WTC11 (cell line): ENCODE data around the gene ISY1.

Experiments used
- ATF1 ChIP-seq: sonication (generic); formaldehyde crosslinking; IDR thresholded peaks from 2 replicates; pipeline ENCODE4 v1.8.1; 2023; ENCODE audit warnings: mild to moderate bottlenecking, moderate library complexity, missing genetic modification reagents
- ESRRA ChIP-seq: sonication (generic); formaldehyde crosslinking; IDR thresholded peaks from 2 replicates; pipeline ENCODE4 v1.8.1; 2022; ENCODE audit warnings: mild to moderate bottlenecking, missing genetic modification reagents, borderline replicate concordance
- MXD4 ChIP-seq: fragments of 250-450 bp; sonication (Bioruptor Pico); IDR thresholded peaks from 2 replicates; pipeline ENCODE4 v1.8.0; 2021; ENCODE audit warnings: mild to moderate bottlenecking, moderate library complexity, borderline replicate concordance
- ZNF138 ChIP-seq: sonication (generic); formaldehyde crosslinking; conservative IDR thresholded peaks from 2 replicates; pipeline ENCODE4 v1.8.1; 2022; ENCODE audit warnings: mild to moderate bottlenecking, moderate library complexity, missing genetic modification reagents
- TF ChIP-seq, protein P1 (sequence below): sonication (generic); formaldehyde crosslinking; IDR thresholded peaks from 2 replicates; pipeline ENCODE4 v1.8.0; 2022; ENCODE audit warnings: mild to moderate bottlenecking, missing genetic modification reagents
- TF ChIP-seq, protein P2 (sequence below): fragments of 200-600 bp; IDR thresholded peaks from 2 replicates; pipeline ENCODE4 v1.8.0; 2022; ENCODE audit warnings: antibody characterized with exemption
- TF ChIP-seq, protein P3 (sequence below): sonication (generic); formaldehyde crosslinking; IDR thresholded peaks from 2 replicates; pipeline ENCODE4 v1.8.0; 2022; ENCODE audit warnings: missing genetic modification reagents
- TF ChIP-seq, protein P4 (sequence below): sonication (generic); formaldehyde crosslinking; IDR thresholded peaks from 2 replicates; pipeline ENCODE4 v1.8.0; 2023; ENCODE audit warnings: missing genetic modification reagents, mild to moderate bottlenecking, borderline replicate concordance
- TF ChIP-seq, protein P5 (sequence below): sonication (generic); formaldehyde crosslinking; IDR thresholded peaks from 2 replicates; pipeline ENCODE4 v1.8.1; 2022; ENCODE audit warnings: low read depth, missing genetic modification reagents, borderline replicate concordance
- TF ChIP-seq, protein P6 (sequence below): fragments of 250-450 bp; sonication (Bioruptor Pico); IDR thresholded peaks from 2 replicates; pipeline ENCODE4 v1.9.0; 2021; ENCODE audit warnings: mild to moderate bottlenecking

DNA sequence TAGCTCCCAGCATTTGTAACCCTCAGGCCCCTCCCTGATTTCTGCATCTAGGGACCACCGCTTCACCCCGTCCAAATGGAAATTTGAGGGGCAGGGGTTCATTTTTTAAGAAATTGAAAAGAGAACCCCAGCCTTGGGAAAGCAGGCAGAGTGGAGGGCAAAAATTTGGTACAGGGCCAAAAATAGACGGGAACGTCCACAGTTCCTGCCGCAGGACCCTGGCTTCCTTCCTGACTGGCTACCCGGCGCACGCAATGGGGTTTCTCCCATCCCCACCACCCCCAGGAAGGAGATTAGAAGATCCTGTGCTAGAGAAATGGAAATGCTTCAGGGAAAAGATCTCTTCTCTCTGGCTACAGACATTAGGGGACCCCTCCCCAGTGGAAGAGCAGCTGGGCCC lies 79.4 kb downstream of the ISY1 start:
- TF ChIP-seq, protein P1, sequence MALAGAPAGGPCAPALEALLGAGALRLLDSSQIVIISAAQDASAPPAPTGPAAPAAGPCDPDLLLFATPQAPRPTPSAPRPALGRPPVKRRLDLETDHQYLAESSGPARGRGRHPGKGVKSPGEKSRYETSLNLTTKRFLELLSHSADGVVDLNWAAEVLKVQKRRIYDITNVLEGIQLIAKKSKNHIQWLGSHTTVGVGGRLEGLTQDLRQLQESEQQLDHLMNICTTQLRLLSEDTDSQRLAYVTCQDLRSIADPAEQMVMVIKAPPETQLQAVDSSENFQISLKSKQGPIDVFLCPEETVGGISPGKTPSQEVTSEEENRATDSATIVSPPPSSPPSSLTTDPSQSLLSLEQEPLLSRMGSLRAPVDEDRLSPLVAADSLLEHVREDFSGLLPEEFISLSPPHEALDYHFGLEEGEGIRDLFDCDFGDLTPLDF (CRISPR knock-in tag): no peak
- TF ChIP-seq, protein P2, sequence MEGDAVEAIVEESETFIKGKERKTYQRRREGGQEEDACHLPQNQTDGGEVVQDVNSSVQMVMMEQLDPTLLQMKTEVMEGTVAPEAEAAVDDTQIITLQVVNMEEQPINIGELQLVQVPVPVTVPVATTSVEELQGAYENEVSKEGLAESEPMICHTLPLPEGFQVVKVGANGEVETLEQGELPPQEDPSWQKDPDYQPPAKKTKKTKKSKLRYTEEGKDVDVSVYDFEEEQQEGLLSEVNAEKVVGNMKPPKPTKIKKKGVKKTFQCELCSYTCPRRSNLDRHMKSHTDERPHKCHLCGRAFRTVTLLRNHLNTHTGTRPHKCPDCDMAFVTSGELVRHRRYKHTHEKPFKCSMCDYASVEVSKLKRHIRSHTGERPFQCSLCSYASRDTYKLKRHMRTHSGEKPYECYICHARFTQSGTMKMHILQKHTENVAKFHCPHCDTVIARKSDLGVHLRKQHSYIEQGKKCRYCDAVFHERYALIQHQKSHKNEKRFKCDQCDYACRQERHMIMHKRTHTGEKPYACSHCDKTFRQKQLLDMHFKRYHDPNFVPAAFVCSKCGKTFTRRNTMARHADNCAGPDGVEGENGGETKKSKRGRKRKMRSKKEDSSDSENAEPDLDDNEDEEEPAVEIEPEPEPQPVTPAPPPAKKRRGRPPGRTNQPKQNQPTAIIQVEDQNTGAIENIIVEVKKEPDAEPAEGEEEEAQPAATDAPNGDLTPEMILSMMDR: no peak
- TF ChIP-seq ESRRA: no peak
- no peak for TF ChIP-seq ZNF138 (CRISPR knock-in tag)
- TF ChIP-seq, protein P3, sequence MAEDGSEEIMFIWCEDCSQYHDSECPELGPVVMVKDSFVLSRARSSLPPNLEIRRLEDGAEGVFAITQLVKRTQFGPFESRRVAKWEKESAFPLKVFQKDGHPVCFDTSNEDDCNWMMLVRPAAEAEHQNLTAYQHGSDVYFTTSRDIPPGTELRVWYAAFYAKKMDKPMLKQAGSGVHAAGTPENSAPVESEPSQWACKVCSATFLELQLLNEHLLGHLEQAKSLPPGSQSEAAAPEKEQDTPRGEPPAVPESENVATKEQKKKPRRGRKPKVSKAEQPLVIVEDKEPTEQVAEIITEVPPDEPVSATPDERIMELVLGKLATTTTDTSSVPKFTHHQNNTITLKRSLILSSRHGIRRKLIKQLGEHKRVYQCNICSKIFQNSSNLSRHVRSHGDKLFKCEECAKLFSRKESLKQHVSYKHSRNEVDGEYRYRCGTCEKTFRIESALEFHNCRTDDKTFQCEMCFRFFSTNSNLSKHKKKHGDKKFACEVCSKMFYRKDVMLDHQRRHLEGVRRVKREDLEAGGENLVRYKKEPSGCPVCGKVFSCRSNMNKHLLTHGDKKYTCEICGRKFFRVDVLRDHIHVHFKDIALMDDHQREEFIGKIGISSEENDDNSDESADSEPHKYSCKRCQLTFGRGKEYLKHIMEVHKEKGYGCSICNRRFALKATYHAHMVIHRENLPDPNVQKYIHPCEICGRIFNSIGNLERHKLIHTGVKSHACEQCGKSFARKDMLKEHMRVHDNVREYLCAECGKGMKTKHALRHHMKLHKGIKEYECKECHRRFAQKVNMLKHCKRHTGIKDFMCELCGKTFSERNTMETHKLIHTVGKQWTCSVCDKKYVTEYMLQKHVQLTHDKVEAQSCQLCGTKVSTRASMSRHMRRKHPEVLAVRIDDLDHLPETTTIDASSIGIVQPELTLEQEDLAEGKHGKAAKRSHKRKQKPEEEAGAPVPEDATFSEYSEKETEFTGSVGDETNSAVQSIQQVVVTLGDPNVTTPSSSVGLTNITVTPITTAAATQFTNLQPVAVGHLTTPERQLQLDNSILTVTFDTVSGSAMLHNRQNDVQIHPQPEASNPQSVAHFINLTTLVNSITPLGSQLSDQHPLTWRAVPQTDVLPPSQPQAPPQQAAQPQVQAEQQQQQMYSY (CRISPR knock-in tag): no peak
- TF ChIP-seq ATF1 (CRISPR knock-in tag): no peak
- TF ChIP-seq, protein P4, sequence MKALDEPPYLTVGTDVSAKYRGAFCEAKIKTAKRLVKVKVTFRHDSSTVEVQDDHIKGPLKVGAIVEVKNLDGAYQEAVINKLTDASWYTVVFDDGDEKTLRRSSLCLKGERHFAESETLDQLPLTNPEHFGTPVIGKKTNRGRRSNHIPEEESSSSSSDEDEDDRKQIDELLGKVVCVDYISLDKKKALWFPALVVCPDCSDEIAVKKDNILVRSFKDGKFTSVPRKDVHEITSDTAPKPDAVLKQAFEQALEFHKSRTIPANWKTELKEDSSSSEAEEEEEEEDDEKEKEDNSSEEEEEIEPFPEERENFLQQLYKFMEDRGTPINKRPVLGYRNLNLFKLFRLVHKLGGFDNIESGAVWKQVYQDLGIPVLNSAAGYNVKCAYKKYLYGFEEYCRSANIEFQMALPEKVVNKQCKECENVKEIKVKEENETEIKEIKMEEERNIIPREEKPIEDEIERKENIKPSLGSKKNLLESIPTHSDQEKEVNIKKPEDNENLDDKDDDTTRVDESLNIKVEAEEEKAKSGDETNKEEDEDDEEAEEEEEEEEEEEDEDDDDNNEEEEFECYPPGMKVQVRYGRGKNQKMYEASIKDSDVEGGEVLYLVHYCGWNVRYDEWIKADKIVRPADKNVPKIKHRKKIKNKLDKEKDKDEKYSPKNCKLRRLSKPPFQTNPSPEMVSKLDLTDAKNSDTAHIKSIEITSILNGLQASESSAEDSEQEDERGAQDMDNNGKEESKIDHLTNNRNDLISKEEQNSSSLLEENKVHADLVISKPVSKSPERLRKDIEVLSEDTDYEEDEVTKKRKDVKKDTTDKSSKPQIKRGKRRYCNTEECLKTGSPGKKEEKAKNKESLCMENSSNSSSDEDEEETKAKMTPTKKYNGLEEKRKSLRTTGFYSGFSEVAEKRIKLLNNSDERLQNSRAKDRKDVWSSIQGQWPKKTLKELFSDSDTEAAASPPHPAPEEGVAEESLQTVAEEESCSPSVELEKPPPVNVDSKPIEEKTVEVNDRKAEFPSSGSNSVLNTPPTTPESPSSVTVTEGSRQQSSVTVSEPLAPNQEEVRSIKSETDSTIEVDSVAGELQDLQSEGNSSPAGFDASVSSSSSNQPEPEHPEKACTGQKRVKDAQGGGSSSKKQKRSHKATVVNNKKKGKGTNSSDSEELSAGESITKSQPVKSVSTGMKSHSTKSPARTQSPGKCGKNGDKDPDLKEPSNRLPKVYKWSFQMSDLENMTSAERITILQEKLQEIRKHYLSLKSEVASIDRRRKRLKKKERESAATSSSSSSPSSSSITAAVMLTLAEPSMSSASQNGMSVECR (CRISPR knock-in tag): no peak
- TF ChIP-seq MXD4 (CRISPR knock-in tag): no peak
- TF ChIP-seq, protein P5, sequence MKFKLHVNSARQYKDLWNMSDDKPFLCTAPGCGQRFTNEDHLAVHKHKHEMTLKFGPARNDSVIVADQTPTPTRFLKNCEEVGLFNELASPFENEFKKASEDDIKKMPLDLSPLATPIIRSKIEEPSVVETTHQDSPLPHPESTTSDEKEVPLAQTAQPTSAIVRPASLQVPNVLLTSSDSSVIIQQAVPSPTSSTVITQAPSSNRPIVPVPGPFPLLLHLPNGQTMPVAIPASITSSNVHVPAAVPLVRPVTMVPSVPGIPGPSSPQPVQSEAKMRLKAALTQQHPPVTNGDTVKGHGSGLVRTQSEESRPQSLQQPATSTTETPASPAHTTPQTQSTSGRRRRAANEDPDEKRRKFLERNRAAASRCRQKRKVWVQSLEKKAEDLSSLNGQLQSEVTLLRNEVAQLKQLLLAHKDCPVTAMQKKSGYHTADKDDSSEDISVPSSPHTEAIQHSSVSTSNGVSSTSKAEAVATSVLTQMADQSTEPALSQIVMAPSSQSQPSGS (CRISPR knock-in tag): no peak
- TF ChIP-seq, protein P6, sequence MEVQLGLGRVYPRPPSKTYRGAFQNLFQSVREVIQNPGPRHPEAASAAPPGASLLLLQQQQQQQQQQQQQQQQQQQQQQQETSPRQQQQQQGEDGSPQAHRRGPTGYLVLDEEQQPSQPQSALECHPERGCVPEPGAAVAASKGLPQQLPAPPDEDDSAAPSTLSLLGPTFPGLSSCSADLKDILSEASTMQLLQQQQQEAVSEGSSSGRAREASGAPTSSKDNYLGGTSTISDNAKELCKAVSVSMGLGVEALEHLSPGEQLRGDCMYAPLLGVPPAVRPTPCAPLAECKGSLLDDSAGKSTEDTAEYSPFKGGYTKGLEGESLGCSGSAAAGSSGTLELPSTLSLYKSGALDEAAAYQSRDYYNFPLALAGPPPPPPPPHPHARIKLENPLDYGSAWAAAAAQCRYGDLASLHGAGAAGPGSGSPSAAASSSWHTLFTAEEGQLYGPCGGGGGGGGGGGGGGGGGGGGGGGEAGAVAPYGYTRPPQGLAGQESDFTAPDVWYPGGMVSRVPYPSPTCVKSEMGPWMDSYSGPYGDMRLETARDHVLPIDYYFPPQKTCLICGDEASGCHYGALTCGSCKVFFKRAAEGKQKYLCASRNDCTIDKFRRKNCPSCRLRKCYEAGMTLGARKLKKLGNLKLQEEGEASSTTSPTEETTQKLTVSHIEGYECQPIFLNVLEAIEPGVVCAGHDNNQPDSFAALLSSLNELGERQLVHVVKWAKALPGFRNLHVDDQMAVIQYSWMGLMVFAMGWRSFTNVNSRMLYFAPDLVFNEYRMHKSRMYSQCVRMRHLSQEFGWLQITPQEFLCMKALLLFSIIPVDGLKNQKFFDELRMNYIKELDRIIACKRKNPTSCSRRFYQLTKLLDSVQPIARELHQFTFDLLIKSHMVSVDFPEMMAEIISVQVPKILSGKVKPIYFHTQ: no peak
